Stimulated activated CD4-positive, alpha-beta T cell treated with anti-CD3 and anti-CD28 coated beads, Interleukin-12 subunit alpha, Interleukin-12 subunit beta, amount 100 ng/mL, for 48 hours (primary cell): ENCODE measurements around the gene SPATA31D4.

Experiments used
- DNase-seq, 3 donors: peaks; one replicate each; pipeline ENCODE4 v3.0.0-alpha.2; 2020; ENCODE audit warnings: low read depth in 2 of 3, low spot score in 1 of 3

SPATA31D4 gene

DNA sequence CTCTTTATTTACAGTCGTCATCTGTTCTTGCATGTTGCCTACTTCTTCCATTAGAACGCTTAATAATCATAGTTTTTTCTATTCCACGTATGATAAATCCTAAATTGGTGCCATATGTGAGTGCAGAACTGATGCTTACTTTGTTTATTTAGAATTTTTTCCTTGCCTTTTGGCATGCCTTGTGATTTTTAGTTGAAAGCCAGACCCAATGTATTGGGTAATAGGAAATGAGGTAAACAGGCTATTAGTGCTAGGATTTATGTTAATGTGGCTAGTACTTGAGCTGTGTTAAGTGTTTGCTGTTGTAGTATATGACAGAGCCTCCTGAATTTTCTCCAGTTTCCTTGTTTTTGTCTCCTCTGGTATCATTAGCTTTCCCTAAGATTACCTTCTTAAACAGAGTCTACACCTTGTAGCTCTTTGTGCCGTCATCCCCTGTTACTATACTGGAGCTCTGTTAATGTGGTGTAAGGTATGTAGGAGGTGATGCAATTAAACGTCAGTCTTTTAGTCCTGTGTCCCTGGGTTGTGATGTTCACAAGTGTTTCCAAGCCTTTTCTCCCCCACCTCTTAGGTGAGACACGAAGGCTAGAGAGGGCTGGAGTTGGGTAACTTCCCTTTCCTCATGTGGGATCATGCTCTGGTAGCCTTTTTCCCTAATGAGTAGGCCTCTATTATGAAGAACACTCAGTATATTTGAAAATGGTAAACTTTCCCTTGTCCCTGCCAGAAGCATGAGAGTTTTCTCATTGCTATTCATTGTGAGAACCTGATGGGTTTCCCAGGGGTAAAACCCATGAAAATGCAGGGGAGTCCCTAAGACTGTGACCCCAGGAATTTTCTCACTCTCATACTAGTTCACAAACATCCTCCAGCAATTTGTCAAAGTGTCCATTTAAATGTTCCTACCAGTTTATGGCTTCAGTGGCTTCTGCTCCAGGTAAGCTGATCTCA lies 36.3 kb downstream of the SPATA31D4 start:
- no peak for DNase-seq

DNA sequence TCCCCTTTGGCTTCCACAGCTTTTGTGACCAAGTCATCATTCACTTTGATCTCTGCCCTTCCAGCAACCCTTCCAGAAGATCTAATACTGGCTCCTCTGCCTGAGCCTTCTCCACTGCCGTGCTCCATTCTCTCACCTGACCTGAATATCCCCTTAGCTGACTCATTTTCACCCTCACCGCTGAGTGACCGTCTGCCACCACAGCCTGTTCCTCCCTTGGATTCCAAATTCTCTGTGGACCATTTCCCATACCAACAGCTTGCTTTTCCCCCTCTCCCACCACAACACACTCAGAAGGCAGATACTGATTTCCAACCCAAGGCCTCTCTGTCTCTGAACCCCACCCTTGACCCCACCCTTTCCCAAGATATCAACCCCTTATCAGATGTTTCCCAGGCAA lies 39.8 kb downstream of the SPATA31D4 start:
- no peak for DNase-seq

DNA sequence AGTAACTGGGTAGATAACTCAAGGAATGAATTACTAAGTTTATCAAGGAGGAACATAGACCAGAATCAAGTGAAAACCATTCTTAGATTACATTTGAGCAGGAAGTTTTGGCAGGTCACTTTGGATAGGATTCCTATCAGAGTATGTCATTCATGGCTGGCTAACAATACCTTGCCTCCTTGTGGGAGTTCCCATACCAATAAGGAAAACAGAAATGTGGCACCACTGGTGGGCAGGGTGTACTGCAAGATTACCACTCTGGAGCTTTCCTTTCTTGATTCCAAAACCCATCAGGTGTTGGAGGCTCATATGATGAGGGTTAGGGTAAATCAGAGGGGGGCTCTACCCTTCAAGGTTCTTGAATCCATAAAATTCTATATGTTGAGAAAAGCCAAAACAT lies 41.7 kb downstream of the SPATA31D4 start:
- no peak for DNase-seq

DNA sequence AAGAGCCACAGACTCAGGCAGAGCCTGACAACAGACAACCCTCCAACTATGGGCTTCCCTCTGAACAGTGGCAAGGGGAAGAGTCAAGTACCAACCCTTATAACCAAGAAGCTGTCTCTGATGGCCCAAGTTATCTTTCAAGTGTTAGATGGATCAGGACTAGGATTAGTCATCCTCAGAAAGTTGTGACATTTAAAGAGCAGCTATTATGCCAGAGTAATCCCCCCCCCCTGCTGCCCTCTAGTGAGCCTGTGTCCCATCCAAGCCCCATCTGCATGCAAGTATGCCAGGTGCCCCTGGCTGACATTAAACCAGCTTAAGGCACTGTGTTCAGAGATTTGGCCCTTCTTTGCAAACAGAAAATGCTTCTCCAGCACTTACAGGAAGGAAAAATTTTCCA lies 43.5 kb downstream of the SPATA31D4 start:
- DNase-seq, result no peak

DNA sequence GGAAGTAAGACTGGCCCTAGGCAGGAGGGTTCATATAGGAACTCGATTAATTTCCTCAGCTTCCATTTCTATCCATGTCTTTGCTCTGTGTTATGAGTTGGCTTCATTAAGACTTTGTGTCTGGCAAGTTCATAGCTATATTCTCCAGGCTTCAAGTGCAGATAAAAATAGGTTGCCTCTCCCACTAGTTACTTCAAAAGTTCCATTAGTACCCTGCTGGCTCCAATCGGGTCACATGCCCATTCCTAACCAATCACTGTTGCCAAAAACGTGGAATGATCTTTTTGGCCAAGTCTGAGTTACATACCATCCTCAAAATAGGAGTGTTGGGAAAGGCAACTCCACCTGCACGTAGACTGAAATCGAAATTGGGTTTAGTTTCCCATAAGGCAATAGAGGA lies 46.5 kb downstream of the SPATA31D4 start:
- DNase-seq, result no peak

DNA sequence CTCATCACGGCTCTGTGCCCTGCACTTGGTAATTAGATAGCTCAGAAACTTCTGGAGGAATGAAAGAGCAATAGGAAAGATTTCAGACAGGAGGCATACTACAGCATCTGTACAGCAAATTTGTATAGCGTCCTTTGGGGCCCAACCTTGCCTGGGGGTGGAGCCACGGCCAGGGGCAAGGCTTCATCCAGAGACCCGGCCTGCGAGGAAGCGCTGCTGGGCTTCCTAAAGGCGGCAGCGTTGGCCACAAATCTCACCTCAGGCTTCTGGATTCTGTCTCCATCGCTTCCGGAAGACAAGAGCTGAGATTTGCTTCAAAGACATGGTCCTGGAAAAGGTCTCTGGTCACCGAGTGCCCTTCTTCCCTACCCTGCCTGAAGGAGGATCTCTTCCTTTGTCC lies 48.1 kb downstream of the SPATA31D4 start:
- DNase-seq, result no peak

DNA sequence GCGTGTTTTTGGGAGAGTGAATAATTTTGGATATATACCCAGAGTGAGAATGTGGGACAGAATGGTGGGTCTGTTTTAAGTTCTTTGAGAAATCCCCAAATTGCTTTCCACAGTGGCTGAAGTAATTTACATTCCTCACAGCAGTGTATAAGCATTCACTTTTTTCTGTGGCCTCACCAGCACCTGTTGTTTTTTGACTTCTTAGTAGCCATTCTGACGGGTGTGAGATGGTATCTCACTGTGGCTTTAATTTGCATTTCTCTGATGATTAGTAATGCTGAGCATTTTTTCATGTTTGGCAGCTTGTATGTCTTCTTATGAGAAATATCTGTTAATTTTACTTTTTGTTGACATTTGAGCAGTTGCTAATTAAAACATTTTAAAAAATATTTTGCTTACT lies 51.0 kb downstream of the SPATA31D4 start:
- no peak for DNase-seq

DNA sequence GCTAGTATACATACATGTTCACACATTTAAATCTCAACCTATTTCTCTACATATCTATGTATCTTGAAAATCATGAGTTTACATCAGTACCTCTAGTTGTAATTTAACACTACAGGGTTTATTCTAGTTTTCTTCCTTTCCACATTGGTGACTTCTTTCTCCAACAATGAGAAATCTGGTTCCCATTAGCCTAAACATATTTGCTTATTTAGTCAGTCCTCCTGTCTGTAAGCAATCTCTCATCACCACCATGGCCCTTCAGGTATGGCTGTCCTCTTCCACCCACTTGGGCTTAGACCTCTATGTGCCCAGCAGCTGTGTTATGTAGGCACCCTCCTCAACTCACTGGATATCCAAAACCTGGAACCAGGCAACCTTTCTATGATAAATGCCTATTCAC lies 52.3 kb downstream of the SPATA31D4 start:
- no peak for DNase-seq

DNA sequence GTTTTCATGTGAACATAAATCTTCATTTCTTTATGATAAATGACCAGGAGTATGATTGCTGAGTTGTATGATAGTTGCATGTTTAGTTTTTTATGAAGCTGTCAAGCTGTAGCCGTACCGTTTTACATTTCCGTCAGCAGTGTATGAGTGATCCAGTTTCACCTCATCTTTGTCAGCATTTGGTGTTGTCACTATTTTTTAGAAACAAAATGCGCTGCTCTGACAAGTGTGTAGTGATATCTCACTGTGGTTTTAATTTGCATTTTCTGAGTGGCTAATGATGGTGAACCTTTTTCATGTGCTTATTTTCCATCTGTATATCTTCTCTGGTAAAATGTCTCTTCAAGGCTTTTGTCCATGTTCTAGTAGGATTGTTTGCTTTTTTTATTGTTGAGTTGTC lies 53.7 kb downstream of the SPATA31D4 start:
- no peak for DNase-seq
